HG02610 (cell line): Measurements from ENCODE around the gene FAM50B.

Source experiments
- ATAC-seq: cut with Tn5 transposase; IDR thresholded peaks from one replicate; pipeline ENCODE4 v1.9.1; 2021; ENCODE audit warnings: mild to moderate bottlenecking, moderate library complexity; ENCODE audit not compliant: unreplicated experiment

FAM50B gene

GRCh38 chr6:3870528-3870925, 21.4 kb downstream of the FAM50B start:
- ATAC-seq: no peak

GRCh38 chr6:3871515-3871914, 22.3 kb downstream of the FAM50B start:
- ATAC-seq: no peak

- no peak for ATAC-seq
These were observed 22.8 kb downstream of the FAM50B start for GRCh38 chr6:3871939-3872338.

- no peak for ATAC-seq
These were observed 23.2 kb downstream of the FAM50B start for GRCh38 chr6:3872370-3872854.

- no peak for ATAC-seq
These were observed 23.9 kb downstream of the FAM50B start for GRCh38 chr6:3873051-3873450.

GRCh38 chr6:3874069-3874468, 24.9 kb downstream of the FAM50B start:
- no peak for ATAC-seq

GRCh38 chr6:3875486-3875885, 26.3 kb downstream of the FAM50B start:
- ATAC-seq: no peak

- ATAC-seq: no peak
These were observed 26.9 kb downstream of the FAM50B start for GRCh38 chr6:3876101-3876500.

GRCh38 chr6:3876866-3877265, 27.7 kb downstream of the FAM50B start:
- ATAC-seq: no peak

- ATAC-seq: no peak
These were observed 29.0 kb downstream of the FAM50B start for GRCh38 chr6:3878048-3878666.

GRCh38 chr6:3879194-3879952, 30.2 kb downstream of the FAM50B start:
- no peak for ATAC-seq

GRCh38 chr6:3881711-3882421, 32.7 kb downstream of the FAM50B start:
- no peak for ATAC-seq

- ATAC-seq: no peak
These were observed 33.3 kb downstream of the FAM50B start for GRCh38 chr6:3882431-3882830.

- no peak for ATAC-seq
These were observed 33.7 kb downstream of the FAM50B start for GRCh38 chr6:3882866-3883265.

- ATAC-seq: no peak
These were observed 35.0 kb downstream of the FAM50B start for GRCh38 chr6:3884007-3884745.

- no peak for ATAC-seq
These were observed 36.3 kb downstream of the FAM50B start for GRCh38 chr6:3885262-3886036.

GRCh38 chr6:3887150-3887700, 38.1 kb downstream of the FAM50B start:
- ATAC-seq: no peak

GRCh38 chr6:3888153-3888957, 39.2 kb downstream of the FAM50B start:
- no peak for ATAC-seq

- ATAC-seq: no peak
These were observed 40.9 kb downstream of the FAM50B start for GRCh38 chr6:3890047-3890446.
